ENCODE measurements around the gene ULK4.
"Not testable (repeated sequence)": the region's sequence is repeated elsewhere in the genome, so short reads cannot be mapped to it uniquely, and the experiment has no call there.

ULK4 gene

GRCh38 chr3:41424543-41425300 lies 537.2 kb downstream of the ULK4 start:
- no peak for FAIRE-seq

GRCh38 chr3:41419809-41420208 lies 542.1 kb downstream of the ULK4 start:
- FAIRE-seq, result no peak

- no peak for FAIRE-seq
Measured at GRCh38 chr3:41418961-41419691, 542.8 kb downstream of the ULK4 start.

GRCh38 chr3:41417574-41417973 lies 544.3 kb downstream of the ULK4 start:
- FAIRE-seq, result no peak

GRCh38 chr3:41411065-41411464 lies 550.8 kb downstream of the ULK4 start:
- FAIRE-seq, result no peak

GRCh38 chr3:41405466-41405865 lies 556.4 kb downstream of the ULK4 start:
- FAIRE-seq, result no peak

GRCh38 chr3:41404582-41404981 lies 557.3 kb downstream of the ULK4 start:
- no peak for FAIRE-seq

- no peak for FAIRE-seq
Measured at GRCh38 chr3:41394896-41395295, 567.0 kb downstream of the ULK4 start.

GRCh38 chr3:41370765-41371535 lies 591.0 kb downstream of the ULK4 start:
- not testable (repeated sequence) for FAIRE-seq

- FAIRE-seq, result no peak
Measured at GRCh38 chr3:41370307-41370706, 591.6 kb downstream of the ULK4 start.

GRCh38 chr3:41369838-41370237 lies 592.1 kb downstream of the ULK4 start:
- FAIRE-seq, result no peak

- FAIRE-seq, result no peak
Measured at GRCh38 chr3:41365973-41366372, 595.9 kb downstream of the ULK4 start.

GRCh38 chr3:41364736-41365135 lies 597.2 kb downstream of the ULK4 start:
- no peak for FAIRE-seq

- FAIRE-seq, result peak; percentile 26
Measured at GRCh38 chr3:41363830-41364523, 597.9 kb downstream of the ULK4 start.

- FAIRE-seq, result no peak
Measured at GRCh38 chr3:41362638-41363559, 599.0 kb downstream of the ULK4 start.

GRCh38 chr3:41357271-41357670 lies 604.6 kb downstream of the ULK4 start:
- FAIRE-seq, result no peak

GRCh38 chr3:41356775-41357174 lies 605.1 kb downstream of the ULK4 start:
- no peak for FAIRE-seq

- FAIRE-seq, result no peak
Measured at GRCh38 chr3:41352510-41352909, 609.4 kb downstream of the ULK4 start.

GRCh38 chr3:41350441-41350840 lies 611.5 kb downstream of the ULK4 start:
- FAIRE-seq, result no peak

- no peak for FAIRE-seq
Measured at GRCh38 chr3:41348401-41348800, 613.5 kb downstream of the ULK4 start.

GRCh38 chr3:41346698-41347270 lies 615.1 kb downstream of the ULK4 start:
- peak; percentile 54 for FAIRE-seq

All from endometrium (tissue), 2 donors.